ENCODE results near the gene RGL4.

DNA sequence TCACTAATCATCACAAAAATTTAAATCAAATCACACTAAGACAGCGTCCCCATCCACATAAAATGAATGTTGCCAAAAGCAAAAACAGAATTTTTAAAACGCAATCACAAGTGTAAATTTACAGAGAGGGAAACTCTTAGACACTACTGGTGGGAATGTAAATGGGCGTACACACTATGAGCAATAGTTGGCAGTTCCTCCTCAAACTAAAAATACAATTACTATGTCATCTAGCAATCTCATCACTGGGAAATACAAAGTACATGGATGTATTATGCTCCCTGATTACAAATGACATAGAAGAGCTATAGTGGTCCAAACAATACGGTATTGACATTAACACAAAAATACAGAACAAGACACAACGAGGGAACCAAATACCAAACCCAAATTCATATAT lies 8.7 kb upstream of the RGL4 start:
- no peak for TF ChIP-seq CTCF (IDR thresholded peaks at IDR 0.05 in 4 of 5, conservative IDR thresholded peaks at IDR 0.05 in 1 of 5)
- TF ChIP-seq POLR2A (IDR thresholded peaks at IDR 0.05), result no peak
